ENCODE results near the gene PHF5A. TPM values are rescaled to one million over a fixed set of nuclear protein-coding genes. Genes with fewer than 3 reads are reported as not detected.

PHF5A gene
- total RNA-seq, 4 donors from 2014 or later = 22.4 to 58.3 (median 39.4) TPM

- TF ChIP-seq POLR2A (IDR thresholded peaks at IDR 0.05) (no peak), CTCF (IDR thresholded peaks at IDR 0.05) (no peak)
- intact Hi-C loops (cut with DNase I) = no loop called here
- peak overlapping the region; percentile 24 to 85 (median 70) for H3K27ac ChIP-seq
- WGBS, 2 donors = 50 to 71% methylated on average over 1 to 2 of the region's 2 CpGs
- H3K4me1 ChIP-seq = peaks cover 17 to 48% of the 10 kb centered on the region in 2 donors
- H3K9me3 ChIP-seq = no peaks in the 10 kb centered on the region
- no peak for DNase-seq
- H3K27me3 ChIP-seq = no peaks in the 10 kb centered on the region
- no peak overlapping the region for H3K4me3 ChIP-seq (replicated peaks in 1 of 3)
- H3K36me3 ChIP-seq = no peaks in the 10 kb centered on the region
Observed at GRCh38 chr22:41482319-41482935, 13.9 kb upstream of the PHF5A start.

GRCh38 chr22:41481925-41482318 lies 13.4 kb upstream of the PHF5A start:
- peak overlapping the region; percentile 67 to 85 (median 70) for H3K27ac ChIP-seq
- H3K27me3 ChIP-seq = no peaks in the 10 kb centered on the region
- H3K36me3 ChIP-seq = no peaks in the 10 kb centered on the region
- no peak overlapping the region for H3K4me3 ChIP-seq (replicated peaks in 1 of 3)
- no peak for DNase-seq
- no peaks in the 10 kb centered on the region for H3K9me3 ChIP-seq
- intact Hi-C loops (cut with DNase I) = no loop called here
- no peak for TF ChIP-seq CTCF (IDR thresholded peaks at IDR 0.05)
- no peak for TF ChIP-seq POLR2A (IDR thresholded peaks at IDR 0.05)
- WGBS, 2 donors = 59 to 64% methylated on average over 4 to 5 of the region's 5 CpGs
- H3K4me1 ChIP-seq = peaks cover 17 to 48% of the 10 kb centered on the region in 2 donors

- 61 to 66% methylated on average over 15 of the region's 15 CpGs for WGBS, 2 donors
- H3K27me3 ChIP-seq = no peaks in the 10 kb centered on the region
- no peaks in the 10 kb centered on the region for H3K36me3 ChIP-seq
- no peaks in the 10 kb centered on the region for H3K9me3 ChIP-seq
- peak overlapping the region; percentile 67 to 85 (median 70) for H3K27ac ChIP-seq
- peak; percentile 77 to 85 for DNase-seq
- peaks cover 17 to 48% of the 10 kb centered on the region in 2 donors for H3K4me1 ChIP-seq
- intact Hi-C loops (cut with DNase I) = no loop called here
- H3K4me3 ChIP-seq (replicated peaks in 1 of 3) = no peak overlapping the region
- no peak for TF ChIP-seq CTCF (IDR thresholded peaks at IDR 0.05)
- TF ChIP-seq POLR2A (IDR thresholded peaks at IDR 0.05) = no peak
Observed at GRCh38 chr22:41481131-41481830, 12.8 kb upstream of the PHF5A start.

GRCh38 chr22:41480397-41480735 lies 11.9 kb upstream of the PHF5A start:
- Histone ChIP-seq H3K9me3 (no peaks in the 10 kb centered on the region), H3K4me1 (peaks cover 17 to 48% of the 10 kb centered on the region in 2 donors), H3K27ac (peak overlapping the region; percentile 67 to 85 (median 70)), H3K4me3 (replicated peaks in 1 of 3) (no peak overlapping the region), H3K27me3 (no peaks in the 10 kb centered on the region), H3K36me3 (no peaks in the 10 kb centered on the region)
- intact Hi-C loops (cut with DNase I) = no loop called here
- DNase-seq = no peak
- TF ChIP-seq CTCF (IDR thresholded peaks at IDR 0.05) (no peak), POLR2A (IDR thresholded peaks at IDR 0.05) (no peak)
- 67 to 77% methylated on average over 7 of the region's 7 CpGs for WGBS, 2 donors

Data from thyroid gland (tissue), 4 donors.